ENCODE measurements around the gene HLA-DQA1.
"Not testable (repeated sequence)": the region's sequence is repeated elsewhere in the genome, so short reads cannot be mapped to it uniquely, and the experiment has no call there.

HLA-DQA1 gene

DNA sequence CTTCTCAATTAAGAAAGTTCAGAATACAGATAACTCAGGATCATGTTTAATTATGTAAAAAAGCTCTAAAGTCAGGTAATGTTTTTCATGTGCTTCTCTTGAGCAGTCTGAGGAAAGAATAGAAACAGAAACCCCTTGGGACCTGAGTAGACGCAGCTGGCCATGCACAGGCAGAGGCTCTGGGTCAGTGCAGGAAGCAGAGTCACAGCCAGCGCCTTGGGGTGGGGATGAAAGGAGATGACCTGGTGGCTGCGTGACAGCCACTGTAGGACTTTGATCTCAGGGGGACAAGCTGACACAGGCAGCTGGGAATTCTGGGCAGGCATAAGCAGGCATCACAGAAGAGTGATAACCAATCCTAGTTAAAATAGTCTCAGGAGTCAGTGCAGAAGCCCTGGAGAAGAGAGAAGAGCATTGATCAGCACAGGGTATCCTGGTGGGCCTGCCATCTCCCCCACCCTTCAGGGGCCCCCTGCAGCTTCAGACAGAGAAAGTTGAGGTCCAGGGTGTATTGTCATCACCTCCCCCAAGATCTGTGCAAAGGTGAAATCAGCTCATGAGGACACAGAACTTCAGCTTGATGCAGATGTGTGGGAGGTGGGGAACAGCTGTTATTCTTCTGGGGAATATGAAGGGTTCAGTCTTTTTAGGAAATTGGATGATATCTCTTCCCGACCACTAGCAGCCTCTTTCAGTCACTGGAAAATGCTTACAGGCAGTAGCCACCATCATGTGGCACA, 22.8 kb downstream of the HLA-DQA1 start:
- DNase-seq, result no peak

DNA sequence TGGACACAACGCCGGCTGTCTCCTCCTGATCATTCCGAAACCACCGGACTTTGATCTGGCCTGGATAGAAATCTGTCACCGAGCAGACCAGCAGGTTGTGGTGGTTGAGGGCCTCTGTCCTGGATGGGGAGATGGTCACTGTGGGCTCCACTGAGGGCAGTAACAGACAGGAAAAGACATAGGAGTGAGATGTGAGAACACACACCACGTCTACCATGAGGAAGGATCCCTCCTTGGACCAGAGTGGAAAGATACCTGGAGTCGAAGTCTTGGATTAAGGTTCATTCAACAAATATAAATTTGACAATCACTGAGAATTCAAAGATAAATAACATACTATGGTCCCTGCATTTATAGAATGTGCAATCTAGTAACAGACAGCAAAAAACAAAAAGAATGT, 24.9 kb downstream of the HLA-DQA1 start:
- DNase-seq, result no peak

DNA sequence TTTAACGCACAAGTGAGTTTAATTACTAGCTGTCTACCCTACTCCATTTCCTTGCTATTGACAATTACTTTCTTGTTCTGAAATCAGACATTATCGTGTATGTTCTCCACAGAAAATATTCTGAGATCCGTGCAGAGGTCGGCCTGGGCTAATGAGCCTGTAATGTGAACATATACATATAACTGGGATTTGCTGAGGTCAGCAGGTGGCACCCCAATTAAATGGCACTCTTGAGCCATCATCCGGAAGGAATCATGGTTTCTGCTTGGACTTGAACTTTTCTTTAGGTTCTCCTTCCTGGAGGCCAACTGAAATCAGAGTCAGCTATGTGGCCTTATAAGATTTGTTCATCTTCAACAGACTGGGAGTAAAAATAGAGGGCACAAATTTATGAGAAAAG, 25.6 kb downstream of the HLA-DQA1 start:
- DNase-seq, result no peak

DNA sequence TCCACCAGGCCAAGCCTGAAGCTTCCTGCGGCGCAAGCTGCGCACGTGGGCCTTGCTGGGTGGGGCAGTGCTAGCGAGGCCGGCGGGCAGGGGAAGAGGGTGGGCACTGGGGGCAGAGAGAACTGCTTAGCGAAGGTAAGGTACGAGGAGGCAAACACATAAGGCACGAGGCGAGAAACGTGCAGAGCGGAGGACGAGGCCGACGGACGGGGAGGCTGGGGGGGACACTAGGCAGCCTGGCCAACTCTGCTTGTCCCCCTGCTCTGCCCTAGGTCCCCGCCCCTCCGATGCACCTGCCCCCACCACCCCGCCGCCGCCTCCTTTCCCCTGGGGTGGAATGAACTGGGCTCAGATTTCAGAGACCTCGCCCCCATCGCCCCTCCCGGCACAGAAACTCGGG, 27.1 kb downstream of the HLA-DQA1 start:
- no peak for DNase-seq

DNA sequence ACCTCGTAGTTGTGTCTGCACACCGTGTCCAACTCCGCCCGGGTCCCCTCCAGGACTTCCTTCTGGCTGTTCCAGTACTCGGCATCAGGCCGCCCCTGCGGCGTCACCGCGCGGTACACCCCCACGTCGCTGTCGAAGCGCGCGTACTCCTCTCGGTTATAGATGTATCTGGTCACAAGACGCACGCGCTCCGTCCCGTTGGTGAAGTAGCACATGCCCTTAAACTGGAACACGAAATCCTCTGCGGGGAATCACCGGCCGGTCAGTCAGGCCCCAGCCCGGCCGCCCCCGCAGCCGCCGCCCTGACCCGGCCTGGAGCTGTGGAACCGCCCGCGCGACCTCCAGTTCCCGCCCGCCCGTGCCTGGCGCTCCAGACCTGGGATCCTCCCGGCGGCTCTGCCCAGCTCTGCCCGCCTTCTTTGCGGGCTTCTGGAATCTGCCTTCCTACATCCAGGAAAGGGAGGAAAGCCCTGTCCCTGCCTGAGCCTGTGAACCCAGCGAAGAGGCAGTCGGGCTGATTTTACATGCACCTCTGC, 27.7 kb downstream of the HLA-DQA1 start:
- no peak for DNase-seq

DNA sequence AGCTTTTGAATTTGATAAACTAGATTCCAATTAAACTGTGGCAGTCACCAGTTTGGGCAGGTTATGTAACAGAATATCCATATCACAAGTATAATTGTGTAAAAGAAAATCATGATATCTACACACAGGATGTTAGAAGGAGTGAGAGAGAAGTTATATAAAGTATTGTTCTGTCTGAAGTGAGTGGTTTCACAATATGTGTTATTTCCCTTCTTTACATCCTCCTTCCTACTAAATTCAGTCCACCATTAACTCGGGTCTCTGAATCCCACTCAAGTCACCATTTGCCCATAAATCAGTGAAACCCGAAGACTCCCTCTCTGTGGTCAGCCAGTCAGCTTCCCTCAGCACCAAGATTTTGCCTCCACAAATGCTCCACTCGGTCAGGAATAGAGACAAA, 28.5 kb downstream of the HLA-DQA1 start:
- DNase-seq, result no peak

DNA sequence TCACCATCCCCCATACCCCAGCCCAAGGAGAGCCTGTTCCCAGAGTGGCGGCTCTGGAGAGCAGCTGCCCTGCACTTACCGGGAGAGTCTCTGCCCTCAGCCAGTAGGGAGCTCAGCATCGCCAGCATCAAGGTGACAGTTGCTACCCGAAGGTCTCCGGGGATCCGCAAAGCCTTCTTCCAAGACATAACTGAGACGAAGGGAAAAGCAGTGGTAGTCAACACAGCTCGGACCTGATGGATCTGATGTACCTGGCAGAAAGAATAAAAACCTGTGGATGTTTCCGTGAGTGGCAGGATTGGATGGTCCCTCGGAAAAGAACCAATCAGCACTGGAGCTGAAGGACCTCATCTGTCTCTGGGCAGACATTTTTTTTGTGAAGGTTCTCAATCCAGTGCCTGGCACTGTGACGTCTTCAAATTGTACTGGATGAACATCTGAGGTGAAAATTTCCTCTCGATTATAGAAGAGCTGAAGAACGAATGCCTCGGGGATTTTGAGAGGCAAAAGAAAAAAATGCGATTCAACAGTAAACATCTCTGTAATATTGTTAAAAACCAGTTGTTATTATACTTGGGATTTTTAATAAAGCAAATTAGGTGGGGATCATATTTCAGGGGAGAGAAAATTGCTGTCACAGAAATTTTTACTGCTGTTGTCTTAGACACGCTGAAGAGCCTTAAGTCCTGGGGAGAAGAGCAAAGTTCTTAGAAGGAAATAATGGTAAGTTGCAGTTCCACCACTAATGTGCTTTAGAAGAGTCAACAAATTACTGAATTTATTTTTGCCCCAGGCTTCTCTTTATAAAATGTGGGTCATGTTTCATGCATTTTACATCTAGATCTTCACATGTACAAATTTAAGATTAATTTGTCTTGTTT, 29.5 kb downstream of the HLA-DQA1 start, which contains the start of gene HLA-DQB1:
Gene HLA-DQB1, minus strand, starts transcription at position 238 of the 881 bp plus-strand sequence. Its CDS starts 50 bp downstream, at position 188.
- peak; percentile 6 for DNase-seq

DNA sequence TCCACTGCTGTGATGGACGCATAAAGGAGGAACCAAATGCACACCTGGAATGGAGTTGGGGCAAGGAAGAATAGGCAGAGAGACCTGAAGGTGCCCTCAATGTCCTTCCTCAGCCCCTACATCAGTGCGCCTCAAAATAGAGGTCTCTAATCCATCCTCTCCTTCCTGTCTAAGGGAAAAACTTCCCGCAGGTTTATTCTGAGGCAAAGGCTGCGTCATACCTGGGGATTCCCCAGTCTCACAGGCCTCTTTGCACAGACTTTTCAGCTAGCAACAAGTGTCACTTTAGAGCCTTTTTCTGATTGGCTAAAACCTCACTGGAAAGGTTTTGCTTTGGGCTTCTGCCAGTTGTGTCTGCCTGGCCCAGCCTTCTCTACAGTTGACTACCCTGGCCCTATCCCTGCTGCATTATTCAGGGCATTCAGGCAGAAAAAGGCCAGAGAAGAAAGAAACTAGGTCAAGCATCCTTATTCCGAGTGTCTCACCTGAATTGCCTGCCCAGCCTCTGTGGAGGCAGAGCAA, 31.1 kb downstream of the HLA-DQA1 start:
- no peak for DNase-seq

DNA sequence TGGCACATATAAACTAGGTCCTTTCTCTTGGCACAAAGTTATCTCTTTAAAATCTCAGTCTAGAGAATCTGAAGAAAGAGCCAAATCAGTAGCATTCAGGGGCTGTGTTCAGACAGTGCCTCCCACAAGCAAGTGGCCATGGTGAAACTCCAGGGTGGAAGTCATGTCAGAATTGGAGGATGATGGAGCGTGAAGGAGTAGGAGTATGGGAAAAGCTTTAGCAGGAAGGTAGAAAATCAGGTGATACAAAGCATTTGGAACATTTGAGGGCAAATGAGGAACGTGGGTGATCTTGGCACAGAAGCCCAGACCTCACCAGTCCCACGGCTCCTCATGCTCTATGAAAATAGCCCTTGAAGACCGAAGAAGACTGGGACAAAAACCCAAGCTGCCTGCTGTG, 32.0 kb downstream of the HLA-DQA1 start:
- no peak for DNase-seq

DNA sequence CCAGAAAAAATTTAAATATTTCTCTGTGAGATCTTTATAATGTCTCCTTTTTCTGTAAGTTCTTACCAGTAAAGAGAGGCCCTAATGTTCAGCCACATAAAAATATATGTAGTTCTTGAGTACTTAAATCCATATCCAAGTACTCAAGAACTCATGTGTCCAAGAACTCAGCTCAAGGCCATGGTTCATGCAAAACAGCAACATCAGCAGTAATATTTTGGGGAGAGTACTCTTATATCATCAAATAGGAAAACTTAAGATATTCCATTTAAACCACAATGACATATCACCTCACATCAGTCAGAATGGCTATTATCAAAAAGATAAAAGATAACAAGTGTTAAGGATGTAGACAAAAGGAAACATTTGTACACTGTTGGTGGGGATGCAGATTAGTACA, 32.7 kb downstream of the HLA-DQA1 start:
- no peak for DNase-seq

DNA sequence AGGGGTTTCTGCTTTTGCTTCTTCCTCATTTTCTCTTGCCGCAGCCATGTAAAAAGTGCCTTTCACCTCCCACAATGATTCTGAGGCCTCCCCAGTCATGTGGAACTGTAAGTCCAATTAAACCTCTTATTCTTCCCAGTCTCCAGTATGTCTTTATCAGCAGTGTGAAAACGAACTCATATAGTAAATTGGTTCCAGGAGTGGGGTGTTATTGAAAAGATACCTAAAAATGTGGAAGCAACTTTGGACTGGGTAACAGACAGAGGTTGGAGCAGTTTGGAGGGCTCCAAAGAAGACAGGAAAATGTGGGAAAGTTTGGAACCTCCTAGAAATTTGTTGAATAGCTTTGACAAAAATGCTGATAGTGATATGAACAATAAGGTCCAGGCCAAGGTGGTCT, 34.7 kb downstream of the HLA-DQA1 start:
- not testable (repeated sequence) for DNase-seq

DNA sequence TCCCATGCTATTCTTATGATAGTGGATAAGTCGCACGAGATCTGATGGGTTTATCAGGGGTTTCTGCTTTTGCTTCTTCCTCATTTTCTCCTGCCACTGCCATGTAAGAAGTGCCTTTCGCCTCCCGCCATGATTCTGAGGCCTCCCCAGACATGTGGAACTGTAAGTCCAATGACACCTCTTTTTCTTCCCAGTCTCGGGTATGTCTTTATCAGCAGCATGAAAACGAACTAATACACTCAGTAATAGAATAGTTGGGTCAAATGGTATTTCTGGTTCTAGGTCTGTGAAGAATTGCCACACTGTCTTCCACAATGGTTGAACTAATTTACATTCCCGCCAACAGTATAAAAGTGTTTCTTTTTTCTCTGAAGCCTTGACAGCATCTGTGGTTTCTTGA, 36.9 kb downstream of the HLA-DQA1 start:
- DNase-seq, result not testable (repeated sequence)

DNA sequence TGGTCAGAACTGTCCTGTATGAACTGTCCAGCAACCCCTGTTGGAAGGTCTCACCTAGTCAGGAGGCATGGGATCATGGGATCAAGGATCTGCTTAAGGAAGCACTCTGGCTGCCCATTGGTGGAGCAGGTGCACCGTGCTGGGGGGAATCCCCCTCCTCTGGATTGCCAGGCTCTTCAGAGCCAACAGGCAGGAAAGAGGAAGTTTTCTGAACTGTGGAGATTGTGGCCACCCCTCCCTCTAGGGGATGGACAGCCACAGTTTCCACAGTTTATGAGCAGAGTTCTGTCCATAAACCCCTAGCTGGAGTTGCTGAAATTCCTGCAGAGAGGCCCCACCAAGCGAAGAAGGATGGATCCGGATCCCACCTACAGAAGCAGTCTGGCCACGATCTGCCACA, 42.3 kb downstream of the HLA-DQA1 start:
- no peak for DNase-seq

DNA sequence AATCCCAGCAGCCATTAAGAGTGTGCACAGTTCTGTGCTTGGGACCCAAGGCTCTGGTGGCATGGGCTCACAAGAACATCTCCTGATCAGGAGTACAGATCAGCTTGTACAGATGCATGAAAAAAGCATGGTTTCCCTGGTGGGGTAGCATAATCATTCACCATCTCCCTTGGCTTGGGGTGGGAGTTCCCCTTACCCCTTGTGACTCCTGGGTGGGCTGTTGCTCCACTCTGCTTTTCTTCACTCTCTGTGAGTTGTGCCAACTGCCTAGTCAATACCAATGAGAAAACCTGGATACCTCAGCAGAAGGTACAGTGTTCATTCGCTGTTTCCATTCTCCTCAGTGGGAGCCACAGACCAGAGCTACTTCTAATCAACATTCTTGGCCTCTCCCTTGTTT, 42.8 kb downstream of the HLA-DQA1 start:
- DNase-seq, result no peak

DNA sequence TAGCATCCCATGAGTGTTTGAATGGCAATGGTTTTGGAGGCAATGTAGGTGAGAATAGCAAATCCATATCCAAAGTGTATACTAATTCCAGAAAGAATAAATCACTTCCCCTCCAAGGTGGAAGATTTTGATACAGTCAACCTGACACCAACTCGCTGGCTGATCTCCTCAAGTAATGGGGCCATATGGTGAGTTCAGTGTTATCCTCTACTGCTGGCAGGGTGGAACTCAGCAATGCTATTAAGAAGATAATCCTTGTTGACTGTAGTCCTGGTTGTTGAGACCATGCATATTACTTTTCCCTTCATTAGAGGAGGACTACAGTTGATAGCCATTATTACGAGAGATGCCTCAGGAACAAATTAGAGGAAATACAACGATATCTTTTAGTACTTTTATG, 47.0 kb downstream of the HLA-DQA1 start:
- DNase-seq, result no peak

DNA sequence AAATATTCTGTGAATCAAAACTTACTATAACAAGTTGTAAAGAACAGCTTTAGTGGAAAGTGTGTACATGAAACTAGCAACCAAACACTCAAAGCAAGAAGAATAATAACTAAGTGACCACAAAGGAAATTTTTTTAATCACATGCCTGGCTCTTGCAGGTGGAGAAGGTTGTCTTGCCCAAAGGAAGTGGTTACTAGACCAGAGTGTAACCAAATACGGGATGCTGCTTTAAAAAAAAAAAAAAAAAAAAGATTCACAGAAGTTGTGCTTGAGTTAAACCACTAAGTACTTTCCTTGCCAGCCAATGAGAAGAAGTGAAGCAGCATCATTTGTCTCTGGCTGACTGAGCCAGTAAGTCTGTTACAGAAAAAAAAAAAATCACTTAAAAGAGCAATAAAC, 48.4 kb downstream of the HLA-DQA1 start:
- DNase-seq, result no peak

DNA sequence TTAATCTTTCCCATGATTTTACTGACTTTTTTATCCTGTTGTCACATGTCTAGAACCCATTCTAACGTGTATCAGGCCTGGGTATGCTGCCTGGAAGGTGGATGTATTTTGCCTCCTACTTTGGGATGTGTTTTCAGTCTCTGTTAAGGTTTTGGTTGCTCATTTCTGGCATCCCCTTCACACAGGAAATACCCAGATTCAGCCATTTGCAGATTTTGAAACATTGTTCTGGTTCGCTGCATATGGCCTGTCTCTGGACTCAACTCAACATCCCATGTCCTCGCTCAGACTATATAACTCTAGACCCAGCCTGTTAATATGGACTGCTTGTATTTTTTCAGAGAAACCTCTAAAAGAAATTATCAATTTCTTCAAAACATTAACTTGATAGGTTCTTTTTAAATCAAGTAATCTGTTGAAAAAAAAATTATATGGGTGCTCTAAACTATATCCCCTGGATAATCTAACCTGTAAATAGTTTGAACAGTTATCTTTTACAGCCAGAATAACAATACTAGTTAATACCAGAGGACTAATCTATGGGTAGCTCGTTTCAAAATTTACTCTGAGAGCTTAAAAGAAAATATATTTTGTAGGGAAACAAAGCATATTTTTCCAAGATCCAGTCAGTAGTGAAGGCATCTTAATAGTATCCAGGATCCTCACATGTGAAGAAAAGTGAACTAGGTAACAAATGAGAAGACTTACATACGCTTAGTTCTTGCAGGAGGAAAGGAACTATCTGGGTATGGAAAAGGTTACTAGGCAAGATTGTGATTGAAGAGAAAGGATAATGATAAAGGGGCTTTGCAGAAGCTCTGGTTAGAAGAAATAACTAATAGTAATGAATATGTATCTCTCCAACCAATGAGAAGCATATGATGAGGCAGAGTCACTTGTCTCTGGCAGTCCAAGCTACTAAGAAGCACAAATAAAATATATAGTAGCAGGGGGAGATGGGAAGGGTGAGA, 52.6 kb downstream of the HLA-DQA1 start:
- DNase-seq, result no peak

DNA sequence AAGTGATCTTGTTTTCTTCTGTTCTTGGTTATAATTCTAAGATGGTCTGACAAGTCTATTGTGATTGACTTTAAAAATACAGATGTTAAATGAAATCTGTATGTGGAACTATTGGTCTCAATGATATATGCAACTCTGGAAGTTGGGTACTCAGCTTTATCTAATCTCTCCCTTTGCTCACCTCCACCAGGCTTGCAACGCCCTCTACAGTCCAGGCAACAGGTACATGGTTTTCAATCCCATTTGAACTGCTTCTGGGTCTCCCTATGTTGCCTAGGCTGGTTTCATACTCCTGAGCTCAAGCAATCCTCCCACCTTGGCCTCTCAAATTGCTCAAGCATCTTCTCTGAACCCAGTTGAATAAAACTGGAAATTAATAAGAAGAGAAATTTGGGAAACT, 54.8 kb downstream of the HLA-DQA1 start:
- no peak for DNase-seq
